ENCODE results near the gene LRRN2. TPM values are rescaled to one million over a fixed set of nuclear protein-coding genes. Genes with fewer than 3 reads are reported as not detected.

Gene LRRN2
- total RNA-seq, 1 experiment from 2014 or later, result not detected

DNA sequence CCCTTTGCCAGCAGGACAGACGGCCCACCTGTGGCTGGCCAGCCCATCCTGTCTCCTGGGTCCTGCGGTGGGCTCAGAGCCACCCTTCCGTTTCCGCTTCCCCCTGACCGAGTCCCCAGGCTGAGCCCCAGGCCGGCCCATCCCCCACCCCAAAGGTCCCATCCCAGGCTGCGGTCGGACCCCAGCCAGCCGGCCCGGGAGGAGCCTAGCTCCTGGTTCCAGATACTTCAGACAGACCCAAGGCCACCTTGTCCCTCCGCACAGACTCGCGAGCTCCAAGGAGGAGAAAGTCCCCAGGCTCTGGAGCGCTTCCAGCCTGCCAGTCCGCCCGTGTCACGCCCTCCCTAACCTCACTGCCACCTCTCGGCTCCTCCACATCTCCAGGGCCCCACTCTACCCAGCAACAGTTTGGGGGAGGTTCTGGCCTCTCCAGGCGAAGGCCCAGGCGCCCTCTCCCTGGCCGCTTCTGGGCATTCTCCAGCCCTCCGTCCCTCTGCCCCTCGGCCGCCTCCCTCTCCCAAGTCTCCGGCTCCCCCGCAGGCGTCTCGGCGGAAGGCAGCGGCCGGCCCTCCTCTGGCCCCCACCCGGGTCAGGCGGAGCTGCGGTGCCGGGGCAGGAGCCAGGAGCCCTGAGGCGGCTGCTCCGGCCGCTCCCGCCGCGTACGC is 835 bp downstream of the LRRN2 start:
- H3K36me3 Mint-ChIP-seq (ENCODE audit: insufficient read depth, unreplicated experiment), result no peaks in the 10 kb centered on the region
- H3K4me3 Mint-ChIP-seq (ENCODE audit: unreplicated experiment), result peak overlapping the region; percentile 29
- H3K9me3 Mint-ChIP-seq (ENCODE audit: unreplicated experiment), result no peaks in the 10 kb centered on the region
- intact Hi-C loops (cut with micrococcal nuclease; ENCODE audit: unreplicated experiment), result no loop called here
- POLR2A ChIA-PET, result no interaction called here
- DNase-seq, result peak in 1 of 2 experiments; percentile 13
- no TSS peak for BruUV-seq (replicated peaks)
- H3K4me1 Mint-ChIP-seq (ENCODE audit: low read depth, unreplicated experiment), result no peaks in the 10 kb centered on the region
- Histone ChIP-seq H3K36me3 (ENCODE audit: control insufficient read depth, insufficient read depth, low read length) (no peaks in the 10 kb centered on the region), H3K4me1 (0 out of 2 replicates have a peak, but pooled peaks cover 4% of the 10 kb centered on the region), H3K9me3 (no peaks in the 10 kb centered on the region), H3K4me3 (ENCODE audit: low read depth, low read length) (peak overlapping the region; percentile 11; the same call in 1 of the 2 replicates), H3K27me3 (replicated peaks; ENCODE audit: control insufficient read depth, insufficient read depth, low read length) (peaks cover 4% of the 10 kb centered on the region)
- CTCF ChIA-PET, result interaction anchor here (0.5 to 0.7 kb wide), 2 partner anchors 11 to 100 kb away, joined by 3 read pairs; no protein-coding TSS in a partner anchor
- TF ChIP-seq, protein P1, sequence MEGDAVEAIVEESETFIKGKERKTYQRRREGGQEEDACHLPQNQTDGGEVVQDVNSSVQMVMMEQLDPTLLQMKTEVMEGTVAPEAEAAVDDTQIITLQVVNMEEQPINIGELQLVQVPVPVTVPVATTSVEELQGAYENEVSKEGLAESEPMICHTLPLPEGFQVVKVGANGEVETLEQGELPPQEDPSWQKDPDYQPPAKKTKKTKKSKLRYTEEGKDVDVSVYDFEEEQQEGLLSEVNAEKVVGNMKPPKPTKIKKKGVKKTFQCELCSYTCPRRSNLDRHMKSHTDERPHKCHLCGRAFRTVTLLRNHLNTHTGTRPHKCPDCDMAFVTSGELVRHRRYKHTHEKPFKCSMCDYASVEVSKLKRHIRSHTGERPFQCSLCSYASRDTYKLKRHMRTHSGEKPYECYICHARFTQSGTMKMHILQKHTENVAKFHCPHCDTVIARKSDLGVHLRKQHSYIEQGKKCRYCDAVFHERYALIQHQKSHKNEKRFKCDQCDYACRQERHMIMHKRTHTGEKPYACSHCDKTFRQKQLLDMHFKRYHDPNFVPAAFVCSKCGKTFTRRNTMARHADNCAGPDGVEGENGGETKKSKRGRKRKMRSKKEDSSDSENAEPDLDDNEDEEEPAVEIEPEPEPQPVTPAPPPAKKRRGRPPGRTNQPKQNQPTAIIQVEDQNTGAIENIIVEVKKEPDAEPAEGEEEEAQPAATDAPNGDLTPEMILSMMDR (IDR thresholded peaks at IDR 0.05; ENCODE audit: insufficient read depth in 1 of 2, low read depth in 1 of 2, low read length in 1 of 2, severe bottlenecking in 1 of 2, unreplicated experiment in 1 of 2), result no peak
- no peak overlapping the region for H3K27ac Mint-ChIP-seq (ENCODE audit: unreplicated experiment)
- H3K27me3 Mint-ChIP-seq (ENCODE audit: insufficient read depth, unreplicated experiment), result peaks cover 17% of the 10 kb centered on the region

DNA sequence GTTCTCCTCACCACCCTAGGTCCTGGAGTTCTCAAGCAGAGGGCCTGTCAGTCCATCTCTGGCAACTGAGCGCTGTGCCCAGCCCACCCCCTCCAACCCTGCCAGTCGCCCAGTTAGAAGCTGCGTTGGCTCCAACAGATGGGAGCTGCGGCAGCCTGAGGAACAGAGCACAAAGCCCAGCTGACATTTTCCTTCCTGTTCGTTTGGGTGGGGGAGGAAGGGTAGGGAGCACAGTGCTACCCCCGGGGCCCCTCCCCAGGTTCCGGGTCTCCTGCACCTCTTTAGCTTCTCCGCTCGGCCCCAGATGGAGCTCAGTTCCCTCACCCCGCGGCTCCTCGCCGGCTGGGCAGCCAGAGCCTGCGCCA is 1.4 kb downstream of the LRRN2 start:
- Mint-ChIP-seq H3K9me3 (ENCODE audit: unreplicated experiment) (no peaks in the 10 kb centered on the region), H3K36me3 (ENCODE audit: insufficient read depth, unreplicated experiment) (no peaks in the 10 kb centered on the region), H3K4me1 (ENCODE audit: low read depth, unreplicated experiment) (no peaks in the 10 kb centered on the region), H3K27me3 (ENCODE audit: insufficient read depth, unreplicated experiment) (peaks cover 23% of the 10 kb centered on the region), H3K27ac (ENCODE audit: unreplicated experiment) (no peak overlapping the region), H3K4me3 (ENCODE audit: unreplicated experiment) (no peak overlapping the region)
- ChIA-PET POLR2A (no interaction called here), CTCF (interaction anchor here (0.5 kb wide), 1 partner anchor 100 kb away, joined by 3 read pairs; no protein-coding TSS in a partner anchor)
- intact Hi-C loops (cut with micrococcal nuclease; ENCODE audit: unreplicated experiment), result no loop called here
- no peak for DNase-seq
- H3K9me3 ChIP-seq, result no peaks in the 10 kb centered on the region
- TF ChIP-seq, protein P1 (IDR thresholded peaks at IDR 0.05; ENCODE audit: insufficient read depth in 1 of 2, low read depth in 1 of 2, low read length in 1 of 2, severe bottlenecking in 1 of 2, unreplicated experiment in 1 of 2), result no peak
- H3K27me3 ChIP-seq (replicated peaks; ENCODE audit: control insufficient read depth, insufficient read depth, low read length), result peaks cover 4% of the 10 kb centered on the region
- H3K36me3 ChIP-seq (ENCODE audit: control insufficient read depth, insufficient read depth, low read length), result no peaks in the 10 kb centered on the region
- no peak overlapping the region for H3K4me3 ChIP-seq (ENCODE audit: low read depth, low read length)
- H3K4me1 ChIP-seq, result 0 out of 2 replicates have a peak, but pooled peaks cover 4% of the 10 kb centered on the region
- no TSS peak for BruUV-seq (replicated peaks)

DNA sequence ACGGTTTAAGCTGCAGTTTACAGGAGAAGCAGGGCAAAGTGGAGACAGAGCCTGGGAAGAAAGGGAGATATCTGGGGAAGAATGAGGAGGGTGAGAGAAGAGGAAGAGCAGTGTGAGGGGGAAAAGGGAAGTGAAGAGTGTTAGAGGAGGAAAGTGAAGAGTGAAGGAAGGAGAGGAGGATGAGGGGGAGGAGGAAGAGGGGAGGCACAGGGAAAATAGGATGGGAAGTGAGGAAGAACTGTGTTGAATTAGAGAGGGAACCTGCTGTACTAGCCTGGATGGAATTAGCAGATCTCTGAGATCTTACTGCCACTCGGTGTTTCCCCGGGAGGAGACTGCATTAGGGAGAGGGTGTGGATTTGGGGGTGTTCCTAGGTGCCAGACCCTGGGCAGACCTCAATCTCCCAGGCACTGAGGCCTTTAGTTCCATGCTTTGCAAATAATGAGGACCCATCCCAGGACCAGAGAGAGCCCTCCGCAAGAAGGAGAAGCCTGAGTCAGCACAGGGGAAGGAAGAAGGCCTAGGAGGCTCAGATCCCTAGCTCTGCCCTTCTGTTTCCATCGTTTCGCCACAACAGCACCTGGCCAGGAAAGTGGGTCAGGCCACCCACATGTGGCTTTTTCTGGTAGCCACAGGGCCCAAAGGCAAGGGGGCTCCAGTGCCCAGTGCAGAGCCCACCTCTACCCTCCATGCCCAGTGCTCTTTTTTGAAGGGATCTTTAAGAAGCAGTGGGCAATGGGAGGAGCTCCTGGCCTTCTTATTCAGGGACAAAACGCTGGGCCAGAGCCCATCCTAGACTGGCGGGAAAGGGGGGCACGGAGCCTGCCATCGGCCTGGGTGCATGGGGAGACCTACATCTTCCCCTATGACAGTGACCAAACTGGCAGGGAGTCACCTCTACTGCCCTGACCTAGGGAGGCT is 2.0 kb downstream of the LRRN2 start:
- CTCF ChIA-PET, result no interaction called here
- intact Hi-C loops (cut with micrococcal nuclease; ENCODE audit: unreplicated experiment), result no loop called here
- Histone ChIP-seq H3K27me3 (replicated peaks; ENCODE audit: control insufficient read depth, insufficient read depth, low read length) (peaks cover 4% of the 10 kb centered on the region), H3K36me3 (ENCODE audit: control insufficient read depth, insufficient read depth, low read length) (no peaks in the 10 kb centered on the region), H3K4me1 (0 out of 2 replicates have a peak, but pooled peaks cover 4% of the 10 kb centered on the region), H3K4me3 (ENCODE audit: low read depth, low read length) (no peak overlapping the region), H3K9me3 (no peaks in the 10 kb centered on the region)
- Mint-ChIP-seq H3K4me1 (ENCODE audit: low read depth, unreplicated experiment) (no peaks in the 10 kb centered on the region), H3K4me3 (ENCODE audit: unreplicated experiment) (no peak overlapping the region), H3K27ac (ENCODE audit: unreplicated experiment) (no peak overlapping the region), H3K36me3 (ENCODE audit: insufficient read depth, unreplicated experiment) (no peaks in the 10 kb centered on the region), H3K9me3 (ENCODE audit: unreplicated experiment) (no peaks in the 10 kb centered on the region), H3K27me3 (ENCODE audit: insufficient read depth, unreplicated experiment) (peaks cover 26% of the 10 kb centered on the region)
- TF ChIP-seq, protein P1 (IDR thresholded peaks at IDR 0.05; ENCODE audit: insufficient read depth in 1 of 2, low read depth in 1 of 2, low read length in 1 of 2, severe bottlenecking in 1 of 2, unreplicated experiment in 1 of 2), result no peak
- BruUV-seq (replicated peaks), result no TSS peak
- POLR2A ChIA-PET, result no interaction called here
- no peak for DNase-seq

Data from Caco-2 (cell line).